Measurements from ENCODE around the gene CCDC69.
"Not testable (repeated sequence)": the region's sequence is repeated elsewhere in the genome, so short reads cannot be mapped to it uniquely, and the experiment has no call there.

Gene CCDC69

DNA sequence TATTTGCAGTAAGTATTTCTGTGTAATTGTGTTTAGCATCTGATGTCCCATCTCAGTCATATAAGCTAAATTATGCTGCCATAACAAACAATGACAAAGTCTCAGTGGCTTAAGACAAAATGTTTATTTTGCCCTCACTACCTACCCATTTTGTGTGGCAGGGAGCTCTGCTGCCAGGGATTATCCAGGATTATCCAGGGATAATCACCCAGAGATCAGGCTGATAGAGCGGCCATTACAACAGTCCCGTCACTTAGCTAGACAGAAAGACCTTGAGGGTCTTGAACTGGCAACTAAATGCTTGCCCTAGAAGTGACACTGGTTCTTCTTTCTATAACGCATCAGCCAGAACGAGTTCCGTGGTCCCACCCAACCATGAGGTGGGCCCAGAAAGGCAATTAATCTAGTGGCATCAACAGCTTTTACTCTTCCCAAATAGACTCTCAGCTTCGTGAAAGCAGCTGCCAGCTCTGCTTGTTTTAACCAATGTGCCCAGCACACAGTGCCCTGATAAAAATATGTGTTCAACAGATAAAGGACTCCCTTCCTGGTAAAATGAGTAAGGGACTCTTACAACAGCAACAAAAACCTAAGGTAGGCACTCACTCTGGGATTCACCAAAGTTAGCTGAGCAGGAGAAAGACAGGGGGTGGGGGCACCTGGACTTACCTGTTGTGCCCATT is 22.8 kb downstream of the CCDC69 start:
- no peak overlapping the region for H3K9ac ChIP-seq (ENCODE audit: low read depth, low read length)
- no peaks in the 10 kb centered on the region for H3K9me3 ChIP-seq (replicated peaks; ENCODE audit: low read length)
- no peak overlapping the region for H3K4me2 ChIP-seq (ENCODE audit: low read length)
- peaks cover 8% of the 10 kb centered on the region for H3K4me1 ChIP-seq (ENCODE audit: control insufficient read depth, insufficient read depth, low read length)
- H3K4me3 ChIP-seq (ENCODE audit: low read length), result no peak overlapping the region
- peaks cover 37% of the 10 kb centered on the region for H3K27me3 ChIP-seq (ENCODE audit: control insufficient read depth, insufficient read depth, low read length)
- no peaks in the 10 kb centered on the region for H3K36me3 ChIP-seq (ENCODE audit: insufficient read depth, low read length)

DNA sequence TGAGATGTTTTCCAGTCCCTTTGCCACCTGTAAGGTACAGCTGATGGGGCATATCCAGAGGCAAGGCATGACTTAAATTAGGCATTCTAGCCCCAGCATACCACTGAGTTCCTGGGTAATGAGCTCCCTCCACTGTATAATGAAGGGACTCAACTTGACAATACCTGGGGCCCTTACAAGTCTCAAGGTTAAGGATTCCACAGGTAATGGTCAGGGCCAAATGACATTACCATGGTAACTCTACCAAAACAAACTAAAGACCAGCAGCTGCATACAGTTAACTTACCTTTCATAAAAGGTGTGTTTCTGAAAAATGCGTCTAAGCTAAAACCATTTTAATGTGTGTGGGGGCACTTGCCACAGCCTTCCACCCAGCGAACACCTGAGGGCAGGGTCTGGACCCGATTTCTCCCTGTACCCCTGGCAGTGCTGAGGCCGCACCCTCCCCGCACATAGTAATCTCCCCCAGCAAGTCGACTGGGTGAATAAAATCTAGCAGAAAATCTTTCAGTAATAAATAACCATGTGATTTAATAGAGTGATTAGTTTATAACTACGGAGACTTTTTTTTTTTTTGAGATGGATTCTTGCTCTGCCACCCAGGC is 24.2 kb downstream of the CCDC69 start:
- H3K4me2 ChIP-seq (ENCODE audit: low read length), result no peak overlapping the region
- H3K9me3 ChIP-seq (replicated peaks; ENCODE audit: low read length), result no peaks in the 10 kb centered on the region
- H3K4me1 ChIP-seq (ENCODE audit: control insufficient read depth, insufficient read depth, low read length), result peaks cover 8% of the 10 kb centered on the region
- no peaks in the 10 kb centered on the region for H3K36me3 ChIP-seq (ENCODE audit: insufficient read depth, low read length)
- peaks cover 31% of the 10 kb centered on the region for H3K27me3 ChIP-seq (ENCODE audit: control insufficient read depth, insufficient read depth, low read length)
- no peak overlapping the region for H3K9ac ChIP-seq (ENCODE audit: low read depth, low read length)
- no peak overlapping the region for H3K4me3 ChIP-seq (ENCODE audit: low read length)

DNA sequence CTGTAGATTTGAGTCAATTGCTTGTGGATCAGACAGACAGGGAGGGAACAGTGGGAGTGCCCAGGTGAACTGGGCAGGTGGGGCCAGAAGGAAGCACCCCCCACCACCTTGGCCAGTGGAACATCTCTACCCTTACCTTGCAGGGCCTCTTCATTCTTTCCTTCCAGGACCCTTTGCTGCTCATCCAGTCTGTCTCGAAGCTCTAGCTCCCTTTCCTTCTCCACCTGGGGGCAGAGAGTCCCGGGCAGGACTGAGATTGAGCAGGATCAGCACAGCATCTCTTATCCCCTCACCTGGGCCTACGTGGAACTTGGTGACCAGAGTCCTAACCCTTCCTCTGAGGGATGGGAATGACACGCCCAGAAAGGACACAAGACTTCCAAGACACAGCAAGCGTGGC is 25.0 kb downstream of the CCDC69 start:
- Histone ChIP-seq H3K9ac (ENCODE audit: low read depth, low read length) (no peak overlapping the region), H3K36me3 (ENCODE audit: insufficient read depth, low read length) (no peaks in the 10 kb centered on the region), H3K4me3 (ENCODE audit: low read length) (no peak overlapping the region), H3K27me3 (ENCODE audit: control insufficient read depth, insufficient read depth, low read length) (peaks cover 32% of the 10 kb centered on the region), H3K4me2 (ENCODE audit: low read length) (no peak overlapping the region), H3K4me1 (ENCODE audit: control insufficient read depth, insufficient read depth, low read length) (peaks cover 8% of the 10 kb centered on the region), H3K9me3 (replicated peaks; ENCODE audit: low read length) (no peaks in the 10 kb centered on the region)

DNA sequence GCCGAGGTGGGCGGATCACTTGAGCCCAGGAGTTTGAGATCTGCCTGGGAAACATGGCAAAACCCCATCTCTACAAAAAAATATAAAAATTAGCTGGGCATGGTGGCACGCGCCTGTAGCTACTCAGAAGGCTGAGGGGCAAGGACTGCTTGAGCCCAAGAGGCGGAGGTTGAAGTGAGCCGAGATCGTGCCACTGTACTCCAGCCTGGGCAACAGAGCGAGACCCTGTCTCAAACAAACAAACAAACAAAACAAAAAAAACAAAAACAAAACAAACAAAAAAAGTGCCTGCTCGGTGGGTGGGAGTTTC is 26.6 kb downstream of the CCDC69 start:
- not testable (repeated sequence) for H3K4me3 ChIP-seq (ENCODE audit: low read length); H3K36me3 ChIP-seq (ENCODE audit: insufficient read depth, low read length); H3K9me3 ChIP-seq (replicated peaks; ENCODE audit: low read length); H3K9ac ChIP-seq (ENCODE audit: low read depth, low read length); H3K4me1 ChIP-seq (ENCODE audit: control insufficient read depth, insufficient read depth, low read length); H3K4me2 ChIP-seq (ENCODE audit: low read length)
- peaks cover 33% of the 10 kb centered on the region for H3K27me3 ChIP-seq (ENCODE audit: control insufficient read depth, insufficient read depth, low read length)

DNA sequence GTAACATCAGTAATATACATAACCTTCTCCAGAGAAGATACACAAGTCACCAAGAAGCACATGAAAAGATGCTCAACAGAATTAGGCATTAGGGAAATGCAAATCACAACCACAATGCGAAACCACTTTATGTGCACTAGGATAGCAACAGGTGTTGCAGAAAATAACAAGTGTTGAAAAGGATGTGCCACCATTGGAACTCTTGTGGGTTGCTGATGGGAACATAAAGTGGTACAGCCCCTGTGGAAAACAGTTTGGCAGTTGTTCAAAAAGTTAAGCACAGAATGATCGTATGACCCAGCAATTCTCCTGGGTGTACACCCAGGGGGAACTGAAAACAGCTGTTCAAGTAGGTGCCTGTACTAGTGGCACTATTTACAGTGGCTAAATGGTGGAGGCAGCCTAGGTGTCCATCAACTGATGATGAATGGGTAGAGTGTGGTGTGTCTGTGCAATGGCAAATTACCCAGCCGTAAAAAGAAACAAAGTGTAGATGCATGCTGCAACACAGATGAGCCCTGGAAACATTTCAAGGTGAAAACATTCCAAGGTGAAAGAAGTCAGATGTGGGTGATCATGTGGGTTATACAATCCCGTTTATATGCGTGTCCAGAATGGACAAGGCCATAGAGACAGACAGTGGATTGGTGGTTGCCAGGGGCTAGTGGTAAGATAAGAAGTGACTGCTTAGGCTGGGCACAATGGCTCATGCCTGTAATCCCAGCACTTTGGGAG is 27.2 kb downstream of the CCDC69 start:
- Histone ChIP-seq H3K9ac (ENCODE audit: low read depth, low read length) (no peak overlapping the region), H3K4me2 (ENCODE audit: low read length) (no peak overlapping the region), H3K4me3 (ENCODE audit: low read length) (no peak overlapping the region), H3K9me3 (replicated peaks; ENCODE audit: low read length) (no peaks in the 10 kb centered on the region), H3K27me3 (ENCODE audit: control insufficient read depth, insufficient read depth, low read length) (peaks cover 33% of the 10 kb centered on the region), H3K4me1 (ENCODE audit: control insufficient read depth, insufficient read depth, low read length) (no peaks in the 10 kb centered on the region), H3K36me3 (ENCODE audit: insufficient read depth, low read length) (no peaks in the 10 kb centered on the region)

DNA sequence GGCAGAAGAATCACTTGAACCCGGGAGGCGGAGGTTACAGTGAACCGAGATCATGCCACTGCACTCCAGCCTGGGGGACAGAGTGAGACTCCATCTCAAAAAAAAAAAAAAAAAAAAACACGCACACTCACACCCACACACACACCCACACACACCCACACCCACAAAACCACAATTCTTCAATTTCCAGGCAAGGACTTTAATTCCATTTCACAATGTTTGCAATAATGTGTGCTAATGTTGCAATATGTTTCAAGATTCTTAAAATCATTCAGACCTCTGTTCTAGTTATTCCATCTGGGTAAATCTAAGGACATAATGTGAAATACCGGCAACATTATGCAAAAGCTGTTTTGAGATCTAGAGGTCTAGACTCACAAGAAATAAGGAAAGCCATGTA is 28.3 kb downstream of the CCDC69 start:
- Histone ChIP-seq H3K27me3 (ENCODE audit: control insufficient read depth, insufficient read depth, low read length) (peaks cover 22% of the 10 kb centered on the region), H3K4me1 (ENCODE audit: control insufficient read depth, insufficient read depth, low read length) (no peaks in the 10 kb centered on the region), H3K4me3 (ENCODE audit: low read length) (no peak overlapping the region), H3K9ac (ENCODE audit: low read depth, low read length) (no peak overlapping the region), H3K4me2 (ENCODE audit: low read length) (no peak overlapping the region), H3K36me3 (ENCODE audit: insufficient read depth, low read length) (no peaks in the 10 kb centered on the region), H3K9me3 (replicated peaks; ENCODE audit: low read length) (no peaks in the 10 kb centered on the region)

DNA sequence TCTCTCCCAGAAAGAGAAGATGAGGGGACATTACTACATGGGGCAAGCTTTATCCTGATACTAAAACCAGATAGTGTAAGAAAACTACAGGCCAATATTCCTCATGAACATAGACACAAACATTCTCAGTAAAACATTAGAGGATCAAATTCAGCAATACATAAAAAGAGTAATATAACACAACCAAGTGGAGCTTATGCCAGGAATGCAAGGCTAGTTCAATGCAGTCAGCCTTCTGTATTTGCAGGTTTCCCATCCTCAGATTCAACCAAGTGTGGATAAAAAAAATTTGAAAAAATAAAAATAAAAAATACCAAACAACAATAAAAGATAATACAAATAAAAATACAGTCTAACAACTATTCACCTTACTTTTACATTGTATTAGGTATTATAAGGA is 31.3 kb downstream of the CCDC69 start:
- no peak overlapping the region for H3K4me3 ChIP-seq (ENCODE audit: low read length)
- H3K9ac ChIP-seq (ENCODE audit: low read depth, low read length), result no peak overlapping the region
- H3K4me1 ChIP-seq (ENCODE audit: control insufficient read depth, insufficient read depth, low read length), result no peaks in the 10 kb centered on the region
- peaks cover 10% of the 10 kb centered on the region for H3K27me3 ChIP-seq (ENCODE audit: control insufficient read depth, insufficient read depth, low read length)
- H3K9me3 ChIP-seq (replicated peaks; ENCODE audit: low read length), result no peaks in the 10 kb centered on the region
- no peaks in the 10 kb centered on the region for H3K36me3 ChIP-seq (ENCODE audit: insufficient read depth, low read length)
- no peak overlapping the region for H3K4me2 ChIP-seq (ENCODE audit: low read length)

DNA sequence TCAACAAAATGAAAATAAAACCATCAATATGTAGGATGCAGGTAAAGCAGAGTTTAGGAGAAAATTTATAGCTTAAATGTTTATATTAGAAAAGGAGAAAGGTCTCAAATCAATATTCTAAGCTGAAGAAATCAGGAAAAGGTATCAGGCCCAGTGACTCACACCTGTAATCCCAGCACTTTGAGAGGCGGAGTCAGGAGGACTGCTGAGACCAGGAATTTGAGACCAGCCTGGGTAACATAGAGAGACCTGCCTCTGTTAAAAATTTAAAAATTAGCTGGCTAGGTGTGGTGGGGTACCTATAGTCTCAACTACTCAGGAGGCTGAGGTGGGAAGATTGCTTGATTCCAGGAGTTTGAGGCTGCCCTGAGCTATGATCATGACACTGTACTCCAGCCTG is 32.2 kb downstream of the CCDC69 start:
- H3K36me3 ChIP-seq (ENCODE audit: insufficient read depth, low read length), result no peaks in the 10 kb centered on the region

DNA sequence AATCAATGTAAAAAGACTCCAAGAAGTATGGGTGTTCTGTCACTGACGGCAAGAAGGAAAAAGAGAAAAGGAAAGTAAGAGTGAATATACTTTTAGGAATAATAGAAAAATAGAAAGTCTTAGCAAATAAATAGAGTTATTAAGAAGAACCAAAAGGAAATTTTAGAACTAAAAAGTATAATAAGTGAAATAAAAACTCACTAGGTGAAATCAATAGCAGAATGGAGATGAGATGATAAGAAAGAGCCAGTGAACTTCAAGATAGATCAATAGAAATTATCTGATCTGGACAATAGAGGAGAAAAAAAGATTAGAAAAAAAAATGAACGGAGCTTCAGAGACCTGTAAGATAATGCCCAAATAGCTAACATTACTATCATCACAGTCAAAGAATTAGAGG is 34.7 kb downstream of the CCDC69 start:
- H3K9me3 ChIP-seq (replicated peaks; ENCODE audit: low read length), result no peaks in the 10 kb centered on the region
- H3K9ac ChIP-seq (ENCODE audit: low read depth, low read length), result no peak overlapping the region
- H3K36me3 ChIP-seq (ENCODE audit: insufficient read depth, low read length), result no peaks in the 10 kb centered on the region
- H3K4me2 ChIP-seq (ENCODE audit: low read length), result no peak overlapping the region
- H3K4me1 ChIP-seq (ENCODE audit: control insufficient read depth, insufficient read depth, low read length), result peaks cover 1% of the 10 kb centered on the region
- H3K27me3 ChIP-seq (ENCODE audit: control insufficient read depth, insufficient read depth, low read length), result peaks cover 6% of the 10 kb centered on the region
- H3K4me3 ChIP-seq (ENCODE audit: low read length), result no peak overlapping the region

More for the DNA sequence above, 32.2 kb downstream of the CCDC69 start:
- Histone ChIP-seq H3K4me3 (ENCODE audit: low read length) (no peak overlapping the region), H3K4me2 (ENCODE audit: low read length) (no peak overlapping the region), H3K9ac (ENCODE audit: low read depth, low read length) (no peak overlapping the region), H3K27me3 (ENCODE audit: control insufficient read depth, insufficient read depth, low read length) (peaks cover 5% of the 10 kb centered on the region), H3K9me3 (replicated peaks; ENCODE audit: low read length) (no peaks in the 10 kb centered on the region), H3K4me1 (ENCODE audit: control insufficient read depth, insufficient read depth, low read length) (no peaks in the 10 kb centered on the region)

DNA sequence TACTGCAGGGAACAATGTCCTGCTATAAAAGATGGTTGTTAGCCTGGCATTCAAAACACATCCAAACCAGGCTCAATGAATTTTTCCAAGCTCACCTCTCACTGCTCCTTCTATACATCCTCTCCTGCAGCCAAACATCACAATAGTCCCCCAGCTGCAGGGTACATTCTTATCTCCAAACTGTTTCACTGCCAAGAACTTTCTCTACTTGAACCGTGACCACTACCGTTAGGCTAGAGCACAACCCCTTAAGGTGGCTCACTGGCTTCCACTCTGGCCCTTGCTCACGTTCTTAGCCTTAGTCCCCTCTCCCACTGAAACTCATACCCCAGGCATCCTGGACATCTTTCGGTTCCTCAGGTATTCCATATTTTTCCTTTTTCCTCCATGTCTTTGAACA is 37.4 kb downstream of the CCDC69 start:
- Histone ChIP-seq H3K36me3 (ENCODE audit: insufficient read depth, low read length) (no peaks in the 10 kb centered on the region), H3K4me3 (ENCODE audit: low read length) (no peak overlapping the region), H3K9ac (ENCODE audit: low read depth, low read length) (no peak overlapping the region), H3K27me3 (ENCODE audit: control insufficient read depth, insufficient read depth, low read length) (peaks cover 3% of the 10 kb centered on the region), H3K4me2 (ENCODE audit: low read length) (no peak overlapping the region), H3K4me1 (ENCODE audit: control insufficient read depth, insufficient read depth, low read length) (peaks cover 3% of the 10 kb centered on the region), H3K9me3 (replicated peaks; ENCODE audit: low read length) (no peaks in the 10 kb centered on the region)

DNA sequence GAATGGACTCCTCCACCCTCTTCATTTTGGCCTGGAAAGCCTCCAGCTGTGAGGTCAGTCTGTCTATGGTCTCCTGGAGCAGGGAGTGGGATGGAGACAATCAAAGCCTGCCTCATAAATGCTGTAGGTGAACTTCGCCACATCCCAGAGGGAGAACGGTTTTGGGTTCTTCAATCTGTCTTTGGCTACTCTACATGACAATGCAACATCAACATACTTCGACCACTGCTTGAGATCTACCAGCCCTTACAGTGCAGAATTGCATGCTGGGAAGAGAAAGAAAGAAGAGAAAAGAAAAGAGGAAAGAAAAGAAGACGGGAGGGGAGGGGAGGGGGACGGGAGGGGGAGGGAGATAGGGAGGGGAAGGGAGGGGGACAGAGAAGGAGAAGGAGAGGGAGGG is 37.8 kb downstream of the CCDC69 start:
- no peak overlapping the region for H3K9ac ChIP-seq (ENCODE audit: low read depth, low read length)
- H3K4me2 ChIP-seq (ENCODE audit: low read length), result no peak overlapping the region
- no peaks in the 10 kb centered on the region for H3K9me3 ChIP-seq (replicated peaks; ENCODE audit: low read length)
- no peaks in the 10 kb centered on the region for H3K36me3 ChIP-seq (ENCODE audit: insufficient read depth, low read length)
- H3K27me3 ChIP-seq (ENCODE audit: control insufficient read depth, insufficient read depth, low read length), result peaks cover 3% of the 10 kb centered on the region
- H3K4me3 ChIP-seq (ENCODE audit: low read length), result no peak overlapping the region
- H3K4me1 ChIP-seq (ENCODE audit: control insufficient read depth, insufficient read depth, low read length), result peaks cover 3% of the 10 kb centered on the region

Data from skeletal muscle satellite cell (primary cell).